ENCODE measurements around the gene MTHFD1L.

Gene MTHFD1L

DNA sequence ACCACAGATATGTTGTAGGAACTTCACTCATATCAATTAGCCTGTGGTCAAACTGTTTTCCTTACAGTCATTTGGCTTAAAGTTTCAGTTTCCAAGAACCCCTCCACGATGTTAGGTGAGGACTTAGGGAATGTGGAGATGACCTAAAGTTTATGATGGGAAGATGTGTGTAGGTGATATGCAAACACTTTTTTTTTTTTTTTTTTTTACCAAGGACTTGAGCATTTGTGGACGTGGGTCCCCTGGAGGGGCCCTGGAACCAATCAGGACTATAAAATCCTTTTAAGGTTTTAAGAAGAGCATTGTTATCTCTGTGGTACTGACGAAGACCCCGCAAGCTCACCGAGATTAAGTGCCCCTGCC is 478 bp upstream of the MTHFD1L start:
- DNase-seq (ENCODE audit: insufficient read length, low spot score) (no peak), FAIRE-seq (no peak)

DNA sequence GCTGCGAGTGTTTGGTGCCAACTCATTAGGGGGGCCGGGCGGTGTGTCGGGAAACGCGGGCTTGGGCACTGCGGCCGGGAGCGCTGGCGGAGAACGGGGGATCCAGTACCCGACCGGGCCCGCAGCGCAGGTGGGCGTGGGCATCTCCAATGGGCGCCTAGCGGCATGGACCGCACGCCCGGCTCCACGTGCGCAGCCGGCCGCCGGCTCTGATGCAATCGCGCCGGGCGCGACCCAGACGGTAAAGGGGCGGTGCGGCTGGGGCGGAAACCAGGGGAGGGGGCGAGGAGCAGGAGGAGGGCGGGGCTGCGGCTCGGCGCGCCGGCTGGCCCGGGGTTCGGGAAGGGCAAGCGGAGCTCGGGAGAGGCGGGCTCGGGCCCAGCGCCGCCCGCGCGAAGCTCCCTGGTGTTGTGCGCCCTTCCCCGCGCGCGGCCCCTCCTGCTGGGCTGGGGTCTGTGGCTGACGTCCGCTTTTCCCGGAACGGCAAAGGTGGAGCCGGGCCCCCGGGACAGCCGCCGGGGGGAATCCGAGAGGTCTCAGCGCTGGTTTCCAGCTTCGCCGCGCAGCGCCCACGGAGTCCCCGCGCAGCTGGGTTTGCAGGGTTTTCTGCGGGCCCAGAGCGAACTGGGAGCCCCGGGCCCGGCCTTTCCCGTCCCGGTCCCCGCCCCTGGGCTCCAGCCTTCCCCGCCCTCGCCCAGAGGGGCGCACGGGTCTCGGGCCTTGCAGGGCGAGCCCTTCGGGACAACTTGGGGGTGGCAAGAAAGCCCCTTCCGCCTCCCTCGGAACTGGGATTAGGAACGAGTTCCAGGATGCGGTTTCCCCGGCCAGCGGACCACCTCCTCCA is 867 bp downstream of the MTHFD1L start:
- TF ChIP-seq TAF1 (IDR thresholded peaks at IDR 0.05; ENCODE audit: low read depth, low read length) (peak; percentile 58), PAX5 (IDR thresholded peaks at IDR 0.05; ENCODE audit: insufficient read depth, low read length, severe bottlenecking) (no peak), POLR2A (IDR thresholded peaks at IDR 0.05; ENCODE audit: low read depth, low read length) (peak; percentile 48; the same call in 1 of the 2 replicates), POLR2AphosphoS5 (IDR thresholded peaks at IDR 0.05; ENCODE audit: low read depth, low read length) (no peak)
- FAIRE-seq (peak; percentile 83), DNase-seq (ENCODE audit: insufficient read length, low spot score) (peak; percentile 91)

More for the DNA sequence above, 478 bp upstream of the MTHFD1L start:
- no peak for TF ChIP-seq TAF1 (IDR thresholded peaks at IDR 0.05; ENCODE audit: low read depth, low read length)
- TF ChIP-seq POLR2A (IDR thresholded peaks at IDR 0.05; ENCODE audit: low read depth, low read length): no peak
- no peak for TF ChIP-seq SPI1 (IDR thresholded peaks at IDR 0.05; ENCODE audit: low read depth, low read length)
- TF ChIP-seq POU2F2 (IDR thresholded peaks at IDR 0.05; ENCODE audit: low read depth, low read length): no peak

DNA sequence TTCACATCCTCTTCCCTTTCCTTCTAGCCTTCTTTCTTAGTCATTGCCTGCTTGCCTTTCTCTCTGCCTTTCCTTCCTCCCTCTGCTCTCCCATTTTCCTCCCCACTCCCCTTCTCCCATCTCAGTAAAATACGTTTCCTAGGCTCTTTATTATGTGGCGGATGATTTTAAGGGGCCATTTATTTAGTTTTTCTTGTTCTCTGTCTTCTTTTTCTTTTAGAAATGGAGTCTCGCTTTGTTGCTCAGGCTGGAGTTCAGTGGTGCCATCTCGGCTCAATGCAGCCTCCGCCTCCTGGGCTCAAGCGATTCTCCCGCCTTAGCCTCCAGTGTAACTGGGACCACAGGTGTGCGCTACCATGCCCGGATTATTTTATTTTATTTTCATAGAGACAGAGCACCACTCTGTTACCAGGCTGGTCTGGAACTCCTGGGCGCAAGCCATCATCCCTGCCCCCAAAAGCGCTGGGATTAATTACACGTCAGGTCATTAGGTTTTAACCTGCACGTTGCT is 1.5 kb downstream of the MTHFD1L start:
- no peak for FAIRE-seq
- TF ChIP-seq SPI1 (IDR thresholded peaks at IDR 0.05; ENCODE audit: low read depth, low read length) (no peak), POLR2A (IDR thresholded peaks at IDR 0.05; ENCODE audit: low read depth, low read length) (no peak), TAF1 (IDR thresholded peaks at IDR 0.05; ENCODE audit: low read depth, low read length) (no peak), PAX5 (IDR thresholded peaks at IDR 0.05; ENCODE audit: insufficient read depth, low read length, severe bottlenecking) (no peak), POU2F2 (IDR thresholded peaks at IDR 0.05; ENCODE audit: low read depth, low read length) (no peak), POLR2AphosphoS5 (IDR thresholded peaks at IDR 0.05; ENCODE audit: low read depth, low read length) (no peak)

DNA sequence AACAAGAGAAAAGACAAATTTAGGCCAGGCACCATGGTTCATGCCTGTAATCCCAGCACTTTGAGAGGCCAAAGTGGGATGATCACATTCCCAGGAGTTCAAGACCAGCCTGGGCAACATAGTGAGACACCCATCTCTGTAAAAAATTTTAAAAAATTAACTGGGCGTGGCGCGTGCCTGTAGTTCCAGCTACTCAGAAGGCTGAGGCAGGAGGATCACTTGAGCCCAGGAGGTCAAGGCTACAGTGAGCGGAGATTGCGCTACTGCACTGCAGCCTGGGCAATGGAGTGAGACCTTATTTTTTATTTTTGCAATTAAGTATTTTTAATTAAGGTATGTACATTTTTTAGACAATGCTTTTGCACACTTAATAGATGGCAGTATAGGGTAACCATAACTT is 3.3 kb downstream of the MTHFD1L start:
- FAIRE-seq (no peak), DNase-seq (ENCODE audit: insufficient read length, low spot score) (no peak)
- TF ChIP-seq POU2F2 (IDR thresholded peaks at IDR 0.05; ENCODE audit: low read depth, low read length): no peak
- TF ChIP-seq POLR2AphosphoS5 (IDR thresholded peaks at IDR 0.05; ENCODE audit: low read depth, low read length): no peak
- no peak for TF ChIP-seq POLR2A (IDR thresholded peaks at IDR 0.05; ENCODE audit: low read depth, low read length)
- no peak for TF ChIP-seq TAF1 (IDR thresholded peaks at IDR 0.05; ENCODE audit: low read depth, low read length)
- TF ChIP-seq PAX5 (IDR thresholded peaks at IDR 0.05; ENCODE audit: insufficient read depth, low read length, severe bottlenecking): no peak
- no peak for TF ChIP-seq SPI1 (IDR thresholded peaks at IDR 0.05; ENCODE audit: low read depth, low read length)

More for the DNA sequence above, 1.5 kb downstream of the MTHFD1L start:
- DNase-seq (ENCODE audit: insufficient read length, low spot score): no peak

DNA sequence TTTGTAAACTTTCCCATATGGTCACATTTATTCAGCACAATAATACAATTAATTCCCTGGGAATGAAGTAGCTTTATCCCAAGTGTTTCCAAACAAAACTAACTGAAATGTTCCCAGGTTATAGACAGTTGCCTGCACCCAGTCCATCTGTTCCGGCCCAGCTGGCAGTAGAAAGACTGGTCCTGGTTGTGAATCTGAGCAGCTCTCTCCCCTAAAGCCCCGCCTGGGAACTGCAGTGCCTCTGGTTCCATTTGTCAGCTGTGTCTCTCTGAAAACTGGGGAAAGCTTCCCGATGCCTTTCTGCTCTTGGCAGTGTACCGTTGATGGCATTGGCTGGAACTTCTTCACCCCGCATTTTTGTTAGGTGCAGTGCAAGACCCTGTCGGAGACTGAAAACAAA is 8.7 kb downstream of the MTHFD1L start:
- DNase-seq (ENCODE audit: insufficient read length, low spot score) (no peak), FAIRE-seq (no peak)
- no peak for TF ChIP-seq POLR2A (IDR thresholded peaks at IDR 0.05; ENCODE audit: low read depth, low read length)
- TF ChIP-seq PAX5 (IDR thresholded peaks at IDR 0.05; ENCODE audit: insufficient read depth, low read length, severe bottlenecking): no peak
- no peak for TF ChIP-seq POLR2AphosphoS5 (IDR thresholded peaks at IDR 0.05; ENCODE audit: low read depth, low read length)
- no peak for TF ChIP-seq POU2F2 (IDR thresholded peaks at IDR 0.05; ENCODE audit: low read depth, low read length)
- TF ChIP-seq SPI1 (IDR thresholded peaks at IDR 0.05; ENCODE audit: low read depth, low read length): no peak
- no peak for TF ChIP-seq TAF1 (IDR thresholded peaks at IDR 0.05; ENCODE audit: low read depth, low read length)

DNA sequence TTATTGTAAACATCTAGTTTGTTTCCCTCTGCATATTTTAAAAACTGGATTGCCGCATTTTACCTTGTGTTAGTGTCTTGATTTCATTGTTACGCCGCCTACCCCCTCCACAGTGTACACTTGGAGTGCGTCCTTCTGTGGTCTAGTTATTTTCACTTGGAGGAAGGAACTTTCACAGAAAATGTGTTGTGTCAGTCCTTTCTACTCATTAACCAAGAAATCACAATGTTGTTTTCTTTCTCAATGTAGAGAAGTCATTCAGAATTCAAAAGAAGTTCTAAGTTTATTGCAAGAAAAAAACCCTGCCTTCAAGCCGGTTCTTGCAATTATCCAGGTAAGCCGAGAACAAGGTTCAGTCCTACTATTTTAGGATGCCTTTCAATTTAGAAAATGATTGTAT is 10.3 kb downstream of the MTHFD1L start:
- FAIRE-seq (no peak), DNase-seq (ENCODE audit: insufficient read length, low spot score) (no peak)
- TF ChIP-seq POLR2AphosphoS5 (IDR thresholded peaks at IDR 0.05; ENCODE audit: low read depth, low read length) (no peak), SPI1 (IDR thresholded peaks at IDR 0.05; ENCODE audit: low read depth, low read length) (no peak), TAF1 (IDR thresholded peaks at IDR 0.05; ENCODE audit: low read depth, low read length) (no peak), POLR2A (IDR thresholded peaks at IDR 0.05; ENCODE audit: low read depth, low read length) (no peak)

DNA sequence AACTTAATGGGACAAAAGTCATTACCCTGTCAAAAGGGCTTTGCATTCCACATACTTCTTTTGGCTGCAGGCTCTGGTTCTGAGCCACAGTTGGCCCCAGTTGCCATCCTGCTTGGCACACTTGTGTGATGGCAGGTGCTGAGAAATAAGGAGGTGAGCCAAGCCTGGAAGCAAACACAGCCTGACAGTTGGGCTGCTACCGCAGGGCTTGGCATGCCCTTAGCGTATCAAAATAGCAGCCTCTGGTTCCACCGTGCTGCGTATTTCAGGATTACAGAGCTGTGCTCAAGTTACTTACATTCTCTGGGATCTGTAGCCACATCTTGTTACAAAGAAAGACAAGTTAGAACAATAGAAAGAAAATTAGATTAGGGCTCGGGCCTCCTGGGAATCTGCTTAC is 11.1 kb downstream of the MTHFD1L start:
- FAIRE-seq: no peak
- DNase-seq (ENCODE audit: insufficient read length, low spot score): no peak
- no peak for TF ChIP-seq PAX5 (IDR thresholded peaks at IDR 0.05; ENCODE audit: insufficient read depth, low read length, severe bottlenecking)
- no peak for TF ChIP-seq POLR2A (IDR thresholded peaks at IDR 0.05; ENCODE audit: low read depth, low read length)
- no peak for TF ChIP-seq SPI1 (IDR thresholded peaks at IDR 0.05; ENCODE audit: low read depth, low read length)
- no peak for TF ChIP-seq POLR2AphosphoS5 (IDR thresholded peaks at IDR 0.05; ENCODE audit: low read depth, low read length)
- no peak for TF ChIP-seq TAF1 (IDR thresholded peaks at IDR 0.05; ENCODE audit: low read depth, low read length)
- TF ChIP-seq POU2F2 (IDR thresholded peaks at IDR 0.05; ENCODE audit: low read depth, low read length): no peak

DNA sequence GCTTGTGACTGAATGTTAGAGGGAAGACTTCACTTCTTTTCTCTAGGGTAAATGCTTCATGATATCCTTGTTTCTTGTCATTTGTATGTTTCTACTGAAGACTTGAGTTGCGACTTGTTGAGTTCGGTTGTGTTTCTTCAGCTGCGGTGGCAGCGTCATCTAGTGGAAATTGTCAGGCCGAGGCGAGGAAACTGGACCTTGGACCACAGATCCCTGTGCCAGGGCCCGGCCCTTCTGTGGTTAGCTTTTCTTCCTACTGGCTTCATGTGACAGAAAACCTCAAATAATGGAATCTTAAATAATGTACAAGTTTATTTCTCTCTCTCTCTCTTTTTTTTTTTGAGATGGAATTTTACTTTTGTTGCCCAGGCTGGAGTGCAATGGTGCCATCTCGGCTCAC is 12.4 kb downstream of the MTHFD1L start:
- DNase-seq (ENCODE audit: insufficient read length, low spot score) (no peak), FAIRE-seq (no peak)

DNA sequence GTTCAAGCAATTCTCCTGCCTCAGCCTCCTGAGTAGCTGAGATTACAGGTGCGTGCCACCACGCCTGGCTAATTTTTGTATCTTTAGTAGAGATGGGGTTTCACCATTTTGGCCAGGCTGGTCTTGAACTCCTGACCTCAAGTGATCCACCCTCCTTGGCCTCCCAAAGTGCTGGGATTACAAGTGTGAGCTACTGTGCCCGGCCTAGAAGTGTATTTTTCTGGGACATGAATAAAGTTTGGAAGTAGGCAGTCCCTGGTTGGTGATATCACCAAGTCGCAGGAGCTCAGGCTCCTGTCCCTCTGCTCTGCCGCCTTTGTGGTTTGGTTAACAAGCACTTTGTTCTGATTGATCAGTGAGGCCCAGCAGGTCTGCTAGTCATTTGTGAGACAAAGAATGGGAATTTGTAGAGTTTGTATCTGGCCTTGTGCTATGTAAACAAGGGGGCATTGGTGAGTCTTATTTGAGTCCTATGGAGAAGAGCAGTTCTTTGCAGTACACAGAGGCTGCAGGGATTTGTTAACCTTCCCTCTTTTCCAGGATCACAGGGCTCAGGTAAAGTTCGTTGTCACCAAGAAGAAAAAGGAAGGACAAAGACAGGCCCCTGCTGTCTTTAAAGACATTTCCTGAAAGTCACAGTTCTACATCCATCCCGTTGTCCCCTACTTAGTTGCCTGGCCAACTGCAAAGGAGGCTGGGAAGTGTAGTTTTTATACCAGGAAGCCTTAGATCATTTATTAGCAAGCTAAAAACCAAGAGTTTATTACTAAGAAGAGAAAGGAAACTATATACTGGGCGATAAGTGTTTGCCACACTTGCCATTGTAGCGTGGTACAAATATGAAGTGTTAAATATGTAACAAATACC is 13.1 kb downstream of the MTHFD1L start:
- DNase-seq (ENCODE audit: insufficient read length, low spot score) (no peak), FAIRE-seq (no peak)
- TF ChIP-seq POLR2A (IDR thresholded peaks at IDR 0.05; ENCODE audit: low read depth, low read length): no peak
- no peak for TF ChIP-seq SPI1 (IDR thresholded peaks at IDR 0.05; ENCODE audit: low read depth, low read length)
- TF ChIP-seq TAF1 (IDR thresholded peaks at IDR 0.05; ENCODE audit: low read depth, low read length): no peak
- no peak for TF ChIP-seq POLR2AphosphoS5 (IDR thresholded peaks at IDR 0.05; ENCODE audit: low read depth, low read length)
- no peak for TF ChIP-seq PAX5 (IDR thresholded peaks at IDR 0.05; ENCODE audit: insufficient read depth, low read length, severe bottlenecking)
- no peak for TF ChIP-seq POU2F2 (IDR thresholded peaks at IDR 0.05; ENCODE audit: low read depth, low read length)

More for the DNA sequence above, 12.4 kb downstream of the MTHFD1L start:
- no peak for TF ChIP-seq PAX5 (IDR thresholded peaks at IDR 0.05; ENCODE audit: insufficient read depth, low read length, severe bottlenecking)
- no peak for TF ChIP-seq SPI1 (IDR thresholded peaks at IDR 0.05; ENCODE audit: low read depth, low read length)
- no peak for TF ChIP-seq POLR2A (IDR thresholded peaks at IDR 0.05; ENCODE audit: low read depth, low read length)
- TF ChIP-seq POU2F2 (IDR thresholded peaks at IDR 0.05; ENCODE audit: low read depth, low read length): no peak
- no peak for TF ChIP-seq POLR2AphosphoS5 (IDR thresholded peaks at IDR 0.05; ENCODE audit: low read depth, low read length)
- no peak for TF ChIP-seq TAF1 (IDR thresholded peaks at IDR 0.05; ENCODE audit: low read depth, low read length)

All from GM12891 (cell line).